ENCODE results near the gene OVCA2. TPM values are rescaled to one million over a fixed set of nuclear protein-coding genes. Genes with fewer than 3 reads are reported as not detected.

Gene OVCA2
- polyA plus RNA-seq, 1 of the 3 experiments (the other 2 are of a cell fraction) = 59.2 TPM

DNA sequence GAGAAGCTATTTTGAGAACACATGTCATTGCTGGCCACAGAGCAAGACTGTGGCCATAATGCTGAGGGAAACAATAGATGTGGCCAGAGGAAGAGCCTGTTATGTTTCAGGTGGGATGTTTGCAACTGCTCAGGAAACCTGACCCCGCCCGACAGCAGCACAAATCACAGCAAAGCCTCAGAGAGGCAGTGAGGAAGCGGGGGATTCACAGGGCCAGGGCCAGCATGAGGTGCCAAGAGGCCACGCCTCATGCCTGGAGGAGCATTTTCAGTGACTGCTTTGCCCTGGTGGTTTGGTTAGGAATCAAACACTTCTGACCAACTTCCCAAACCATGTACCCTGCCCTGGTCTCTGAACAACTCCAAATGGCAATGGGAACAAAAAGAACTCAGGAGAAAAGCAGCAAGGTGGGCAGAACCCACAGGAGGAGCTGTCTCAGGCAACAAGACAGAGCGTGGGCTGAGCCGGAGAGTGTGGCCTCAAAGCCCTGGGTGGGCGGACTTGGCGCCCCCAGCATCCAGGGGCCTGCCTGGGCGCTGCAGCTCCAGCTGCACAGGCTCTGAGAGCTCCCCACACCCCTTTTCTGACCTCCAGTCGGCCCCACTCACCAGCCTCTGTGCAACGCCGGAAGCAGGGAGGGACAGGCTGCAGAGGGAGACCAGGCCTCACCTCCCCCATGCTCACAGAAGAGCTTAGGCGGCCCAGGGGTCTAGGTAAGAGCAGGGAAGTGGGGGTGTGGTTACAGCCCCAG lies 33.7 kb downstream of the OVCA2 start:
- Histone ChIP-seq H4K20me1 (ENCODE audit: insufficient read depth) (no peaks in the 10 kb centered on the region), H3K4me1 (ENCODE audit: control insufficient read depth in 1 of 2, insufficient read depth in 2 of 2, low read depth in 1 of 2, low read length in 1 of 2) (peaks cover 0 to 46% of the 10 kb centered on the region in 2 experiments; a peak in 1 of 4 replicates), H3F3A (replicated peaks; ENCODE audit: insufficient read depth) (peaks cover 4% of the 10 kb centered on the region), H2AFZ (ENCODE audit: low read depth) (no peak overlapping the region), H3K36me3 (replicated peaks in 1 of 2; ENCODE audit: control insufficient read depth in 1 of 2, insufficient read depth in 2 of 2, low read length in 1 of 2) (peaks cover 9 to 20% of the 10 kb centered on the region in 2 experiments), H3K9me3 (no peaks in the 10 kb centered on the region), H3K27ac (ENCODE audit: low read depth in 2 of 2, low read length in 1 of 2) (peak overlapping the region in 1 of 2 experiments; percentile 95; a peak in 2 of 4 replicates), H3K9me2 (no peaks in the 10 kb centered on the region), H3K4me2 (no peak overlapping the region), H3K4me3 (ENCODE audit: low read depth in 2 of 2, low read length in 1 of 2) (no peak overlapping the region), H3K9ac (no peak overlapping the region), H3K27me3 (ENCODE audit: insufficient read depth) (no peaks in the 10 kb centered on the region), H3K79me2 (ENCODE audit: insufficient read depth) (peaks cover 2% of the 10 kb centered on the region; the same call in 1 of the 2 replicates)
- WGBS (ENCODE audit: low lambda C conversion rate) = 96% methylated on average over 6 of the region's 13 CpGs
- POLR2A ChIA-PET = interaction anchor here (1.0 to 1.1 kb wide), 3 partner anchors 10 to 79 kb away, joined by 3 to 5 read pairs (median 4); no protein-coding TSS in a partner anchor
- DNase-seq = peak; percentile 78
- CTCF ChIA-PET = interaction anchor here (0.6 to 4.5 kb wide), 16 partner anchors 10 to 170 kb away, joined by 3 to 25 read pairs (median 4); partner anchors contain the start of gene HIC1
- TF ChIP-seq EP300 (IDR thresholded peaks at IDR 0.05; ENCODE audit: borderline replicate concordance in 1 of 2, low read depth in 1 of 2, low read length in 1 of 2) = peak in 1 of 2 experiments; percentile 44; a peak in 1 of 4 replicates
- no peak for TF ChIP-seq RCOR1 (IDR thresholded peaks at IDR 0.05; ENCODE audit: low read length)
- TF ChIP-seq IRF3 (IDR thresholded peaks at IDR 0.05; ENCODE audit: low read depth, low read length) = no peak
- no peak for TF ChIP-seq MXI1 (IDR thresholded peaks at IDR 0.05; ENCODE audit: low read depth, low read length)
- no peak for TF ChIP-seq JUND (IDR thresholded peaks at IDR 0.05)
- no peak for TF ChIP-seq MEF2A (IDR thresholded peaks at IDR 0.05; ENCODE audit: borderline replicate concordance, low read depth)
- TF ChIP-seq EZH2phosphoT487 (IDR thresholded peaks at IDR 0.05; ENCODE audit: borderline replicate concordance, low read depth) = no peak
- TF ChIP-seq RFX5 (IDR thresholded peaks at IDR 0.05; ENCODE audit: low read length) = no peak
- TF ChIP-seq NFIC (IDR thresholded peaks at IDR 0.05; ENCODE audit: borderline replicate concordance) = no peak
- TF ChIP-seq ELF1 (IDR thresholded peaks at IDR 0.05) = no peak
- no peak for TF ChIP-seq GATA2 (CRISPR knock-in tag; IDR thresholded peaks at IDR 0.05)
- no peak for TF ChIP-seq TCF12 (IDR thresholded peaks at IDR 0.05)
- peak; percentile 23 for TF ChIP-seq CHD2 (IDR thresholded peaks at IDR 0.05; ENCODE audit: low read length, partially characterized antibody)
- no peak for TF ChIP-seq RXRA (IDR thresholded peaks at IDR 0.05; ENCODE audit: borderline replicate concordance, low read depth)
- TF ChIP-seq SIN3A (IDR thresholded peaks at IDR 0.05; ENCODE audit: borderline replicate concordance, low read depth, low read length) = no peak
- TF ChIP-seq RAD21 (IDR thresholded peaks at IDR 0.05; ENCODE audit: low read length) = peak; percentile 30; the same call in 1 of the 2 replicates

Data from SK-N-SH (cell line).